T-helper 9 cell (primary cell): ENCODE results near the gene IFNL4.
"Not testable (repeated sequence)": the region's sequence is repeated elsewhere in the genome, so short reads cannot be mapped to it uniquely, and the experiment has no call there.

ENCODE experiments used
- DNase-seq: peaks from one replicate; pipeline ENCODE4 v3.0.0-alpha.2; 2020

IFNL4 gene

GRCh38 chr19:39254531-39255345 lies 6.1 kb upstream of the IFNL4 start:
- no peak for DNase-seq

- DNase-seq, result no peak
Measured at GRCh38 chr19:39253374-39254149, 4.9 kb upstream of the IFNL4 start.

GRCh38 chr19:39252458-39252857 lies 3.8 kb upstream of the IFNL4 start:
- DNase-seq, result no peak

GRCh38 chr19:39251846-39252245 lies 3.2 kb upstream of the IFNL4 start:
- no peak for DNase-seq

- DNase-seq, result no peak
Measured at GRCh38 chr19:39251081-39251480, 2.4 kb upstream of the IFNL4 start.

GRCh38 chr19:39247701-39248664 lies 673 bp downstream of the IFNL4 start:
- no peak for DNase-seq

GRCh38 chr19:39246951-39247669 lies 1.5 kb downstream of the IFNL4 start:
- DNase-seq, result peak; percentile 17

- not testable (repeated sequence) for DNase-seq
Measured at GRCh38 chr19:39245166-39245565, 3.5 kb downstream of the IFNL4 start.

- DNase-seq, result not testable (repeated sequence)
Measured at GRCh38 chr19:39244410-39245100, 4.1 kb downstream of the IFNL4 start, which contains the start of gene IFNL3. TSS of gene IFNL3 (minus strand) at chr19:39245006. CDS start at chr19:39244967, 39 bp downstream.

- not testable (repeated sequence) for DNase-seq
Measured at GRCh38 chr19:39243741-39244140, 4.9 kb downstream of the IFNL4 start.

GRCh38 chr19:39240421-39240820 lies 8.2 kb downstream of the IFNL4 start:
- no peak for DNase-seq

- DNase-seq, result no peak
Measured at GRCh38 chr19:39238944-39239343, 9.7 kb downstream of the IFNL4 start.

- DNase-seq, result no peak
Measured at GRCh38 chr19:39238209-39238608, 10.4 kb downstream of the IFNL4 start.

- peak; percentile 6 for DNase-seq
Measured at GRCh38 chr19:39237200-39238184, 11.2 kb downstream of the IFNL4 start.

GRCh38 chr19:39236527-39236926 lies 12.1 kb downstream of the IFNL4 start:
- peak; percentile 9 for DNase-seq

GRCh38 chr19:39232708-39233107 lies 15.9 kb downstream of the IFNL4 start:
- DNase-seq, result no peak

- DNase-seq, result no peak
Measured at GRCh38 chr19:39230096-39230764, 18.4 kb downstream of the IFNL4 start.

GRCh38 chr19:39224910-39225309 lies 23.7 kb downstream of the IFNL4 start:
- no peak for DNase-seq

- DNase-seq, result no peak
Measured at GRCh38 chr19:39223703-39224279, 24.9 kb downstream of the IFNL4 start.
